Liver (tissue), 9 donors: ENCODE data around the gene DAPK1. TPM values are rescaled to one million over a fixed set of nuclear protein-coding genes. Genes with fewer than 3 reads are reported as not detected.

Experiments
- DNase-seq: peaks from one replicate; pipeline ENCODE4 v3.0.0-alpha.2; 2017; ENCODE audit warnings: low spot score
- H3K27ac ChIP-seq, 2 donors: one replicate each; pipeline ENCODE4 v1.7.0; 2013; ENCODE audit warnings: inconsistent platforms in 2 of 2, low read length in 2 of 2, control low read depth in 1 of 2, low read depth in 1 of 2, mild to moderate bottlenecking in 1 of 2
- H3K27me3 ChIP-seq, 4 donors: one replicate each; pipeline versions ENCODE4 v1.6.1 to v1.7.0; 2013; ENCODE audit warnings: low read length in 3 of 4, inconsistent platforms in 1 of 4, mild to moderate bottlenecking in 1 of 4, moderate library complexity in 1 of 4; ENCODE audit not compliant: control insufficient read depth in 4 of 4, insufficient read depth in 4 of 4
- H3K36me3 ChIP-seq, 4 donors: one replicate each; pipeline versions ENCODE4 v1.6.1 to v1.7.0; 2013; ENCODE audit warnings: low read length in 3 of 4, mild to moderate bottlenecking in 3 of 4, low read depth in 1 of 4, moderate library complexity in 1 of 4; ENCODE audit not compliant: control insufficient read depth in 4 of 4, insufficient read depth in 3 of 4
- H3K4me1 ChIP-seq, 4 donors: one replicate each; pipeline versions ENCODE4 v1.6.1 to v1.7.0; 2013; ENCODE audit warnings: low read length in 3 of 4, mild to moderate bottlenecking in 3 of 4, moderate library complexity in 1 of 4; ENCODE audit not compliant: control insufficient read depth in 4 of 4, insufficient read depth in 4 of 4
- H3K4me3 ChIP-seq, 3 donors: one replicate each; pipeline versions ENCODE4 v1.6.1 to v1.7.0; 2013; ENCODE audit warnings: low read length in 3 of 3, control low read depth in 1 of 3, low read depth in 1 of 3, mild to moderate bottlenecking in 1 of 3
- H3K9ac ChIP-seq, 2 donors: one replicate each; pipeline ENCODE4 v1.7.0; 2013; ENCODE audit warnings: low read length in 2 of 2, mild to moderate bottlenecking in 2 of 2, moderate library complexity in 2 of 2, control low read depth in 1 of 2, low read depth in 1 of 2
- H3K9me3 ChIP-seq, 4 donors: one replicate each; pipeline versions ENCODE4 v1.6.1 to v1.7.0; 2013; ENCODE audit warnings: low read length in 3 of 4; ENCODE audit not compliant: control insufficient read depth in 4 of 4
- ATF3 ChIP-seq: IDR thresholded peaks from 2 replicates; pipeline ENCODE4 v1.6.1; 2016; ENCODE audit warnings: antibody characterized with exemption
- CTCF ChIP-seq: fragments of 150-350 bp; IDR thresholded peaks from 2 replicates; pipeline ENCODE4 v1.5.1; 2017; ENCODE audit warnings: improper control_type of control experiment, low read depth, low read length; ENCODE audit not compliant: missing input control
- EGR1 ChIP-seq, 2 donors: IDR thresholded peaks; 2 replicates each; pipeline ENCODE4 v1.6.1; 2016 to 2018; ENCODE audit warnings: antibody characterized with exemption in 2 of 2, low read depth in 2 of 2
- FOXA1 ChIP-seq: IDR thresholded peaks from 2 replicates; pipeline ENCODE4 v1.6.1; 2016; ENCODE audit warnings: antibody characterized with exemption
- FOXA2 ChIP-seq: IDR thresholded peaks from 2 replicates; pipeline ENCODE4 v1.6.1; 2016; ENCODE audit warnings: antibody characterized with exemption
- GABPA ChIP-seq, 2 donors: IDR thresholded peaks in 1 of 2; conservative IDR thresholded peaks in 1 of 2; 2 replicates each; pipeline ENCODE4 v1.6.1; 2016; ENCODE audit warnings: antibody characterized with exemption in 2 of 2, mild to moderate bottlenecking in 1 of 2, moderate library complexity in 1 of 2
- HNF4A ChIP-seq, 2 donors: conservative IDR thresholded peaks; 2 replicates each; pipeline ENCODE4 v1.6.1; 2016; ENCODE audit warnings: antibody characterized with exemption in 2 of 2, mild to moderate bottlenecking in 2 of 2
- HNF4G ChIP-seq: IDR thresholded peaks from 2 replicates; pipeline ENCODE4 v1.6.1; 2016; ENCODE audit warnings: antibody characterized with exemption
- JUND ChIP-seq, 2 donors: IDR thresholded peaks; 2 replicates each; pipeline ENCODE4 v1.6.1; 2016; ENCODE audit warnings: antibody characterized with exemption in 2 of 2
- MAX ChIP-seq: IDR thresholded peaks from 2 replicates; pipeline ENCODE4 v1.6.1; 2016; ENCODE audit warnings: antibody characterized with exemption
- NR2F2 ChIP-seq: IDR thresholded peaks from 2 replicates; pipeline ENCODE4 v1.6.1; 2016; ENCODE audit warnings: antibody characterized with exemption
- RAD21 ChIP-seq, 2 donors: IDR thresholded peaks; 2 replicates each; pipeline ENCODE4 v1.6.1; 2016; ENCODE audit warnings: antibody characterized with exemption in 2 of 2, mild to moderate bottlenecking in 2 of 2
- REST ChIP-seq: IDR thresholded peaks from 2 replicates; pipeline ENCODE4 v1.6.1; 2016; ENCODE audit warnings: antibody characterized with exemption, mild to moderate bottlenecking
- RXRA ChIP-seq, 2 donors: IDR thresholded peaks; 2 replicates each; pipeline ENCODE4 v1.6.1; 2017 to 2018; ENCODE audit warnings: antibody characterized with exemption in 2 of 2, mild to moderate bottlenecking in 1 of 2
- SP1 ChIP-seq: IDR thresholded peaks from 2 replicates; pipeline ENCODE4 v1.6.1; 2018; ENCODE audit warnings: antibody characterized with exemption, mild to moderate bottlenecking
- TAF1 ChIP-seq: conservative IDR thresholded peaks from 2 replicates; pipeline ENCODE4 v1.6.1; 2016; ENCODE audit warnings: antibody characterized with exemption, mild to moderate bottlenecking
- YY1 ChIP-seq: IDR thresholded peaks from 2 replicates; pipeline ENCODE4 v1.6.1; 2016; ENCODE audit warnings: antibody characterized with exemption, mild to moderate bottlenecking
- ZBTB33 ChIP-seq: IDR thresholded peaks from 2 replicates; pipeline ENCODE4 v1.6.1; 2016; ENCODE audit warnings: antibody characterized with exemption
- WGBS: extraction: QIAGEN DNeasy Blood & Tissue Kit; methylation state at CpG from one replicate; pipeline ENCODE4 v1.1.7; 2013; 5-methylcytosine and 5-hydroxymethylcytosine counted together
- polyA plus RNA-seq, 2 donors: library from polyadenylated mRNA; stranded (reverse) in 1 of 2; unstranded in 1 of 2; fragments of 200-250 nt in 1 of 2; fragments of >200 nt in 1 of 2; fragmentation: Nextera tagmentation in 1 of 2; extraction: Ambion mirVana in 1 of 2; gene quantifications; one replicate each; pipeline versions ENCODE4 v1.2.1 to v1.2.3, GENCODE V29; 2013 to 2015
- total RNA-seq, 2 donors: library from RNA; depleted of rRNA; stranded (reverse); fragments of >200 nt; gene quantifications; one replicate each; pipeline ENCODE4 v1.2.3, GENCODE V29; 2014
- donor health status: healthy.
- donor health status: healthy.
- donor health status: healthy.
- donor health status: healthy.
- donor health status: healthy.

Gene DAPK1
- total and polyA plus RNA-seq, 4 donors, result 14.0 to 40.8 (median 21.8) TPM

- peaks cover 1 to 79% (median 50%) of the 10 kb centered on the region in 4 donors for H3K4me1 ChIP-seq
- H3K4me3 ChIP-seq, result no peak overlapping the region
- TF ChIP-seq HNF4A (conservative IDR thresholded peaks at IDR 0.05) (no peak), ZBTB33 (no peak), MAX (no peak), REST (no peak), EGR1 (IDR thresholded peaks at IDR 0.05; ENCODE audit: low read depth in 2 of 2) (no peak), RAD21 (IDR thresholded peaks at IDR 0.05) (no peak), RXRA (IDR thresholded peaks at IDR 0.05) (no peak), JUND (IDR thresholded peaks at IDR 0.05) (no peak), FOXA1 (no peak), HNF4G (no peak), NR2F2 (no peak), CTCF (no peak), GABPA (IDR thresholded peaks at IDR 0.05 in 1 of 2, conservative IDR thresholded peaks at IDR 0.05 in 1 of 2) (no peak), FOXA2 (no peak), YY1 (no peak), SP1 (no peak), TAF1 (no peak), ATF3 (no peak)
- peaks cover 0 to 4% (median 0%) of the 10 kb centered on the region in 4 donors for H3K36me3 ChIP-seq
- WGBS, result 58% methylated on average over 5 of the region's 5 CpGs
- H3K9me3 ChIP-seq, result no peaks in the 10 kb centered on the region
- no peak overlapping the region for H3K27ac ChIP-seq
- no peak overlapping the region for H3K9ac ChIP-seq
- DNase-seq, result no peak
- no peaks in the 10 kb centered on the region for H3K27me3 ChIP-seq
Measured at GRCh38 chr9:87503927-87504326, 6.3 kb downstream of the DAPK1 start.
